Vagina (tissue), 2 donors: Measurements from ENCODE around the gene MED15.

Experiments
- POLR2A ChIP-seq, 2 donors: fragments of 450-650 bp; IDR thresholded peaks; one replicate each; pipeline ENCODE4 v1.6.1; 2017; ENCODE audit warnings: antibody characterized with exemption in 2 of 2, mild to moderate bottlenecking in 2 of 2, moderate library complexity in 2 of 2
- TF ChIP-seq, protein P1 (sequence below), 3 experiments: fragments of 450-650 bp in 2 of 3; fragments of 200-600 bp in 1 of 3; sonication (generic) in 1 of 3; IDR thresholded peaks; one replicate each; pipeline ENCODE4 v1.5.1; 2017 to 2019; ENCODE audit warnings: antibody characterized with exemption in 3 of 3, mild to moderate bottlenecking in 2 of 3, moderate library complexity in 2 of 3

DNA sequence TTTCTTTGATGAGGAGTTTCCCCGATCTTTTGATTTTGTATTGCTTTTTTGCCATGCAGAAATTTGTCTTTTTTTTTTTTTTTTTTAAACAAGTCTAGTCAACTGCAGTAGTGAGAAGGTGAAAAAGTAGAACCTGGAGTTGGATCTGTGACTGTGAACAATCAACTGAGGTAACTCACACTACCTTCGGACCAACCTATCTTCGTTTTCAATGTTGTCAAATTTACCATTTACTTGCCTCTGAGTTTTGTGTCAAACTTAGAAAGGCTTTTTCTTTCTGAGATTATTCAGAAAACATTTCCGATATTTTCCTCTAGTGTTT lies 32.3 kb upstream of the MED15 start:
- no peak for TF ChIP-seq POLR2A (IDR thresholded peaks at IDR 0.05)
- TF ChIP-seq, protein P1, sequence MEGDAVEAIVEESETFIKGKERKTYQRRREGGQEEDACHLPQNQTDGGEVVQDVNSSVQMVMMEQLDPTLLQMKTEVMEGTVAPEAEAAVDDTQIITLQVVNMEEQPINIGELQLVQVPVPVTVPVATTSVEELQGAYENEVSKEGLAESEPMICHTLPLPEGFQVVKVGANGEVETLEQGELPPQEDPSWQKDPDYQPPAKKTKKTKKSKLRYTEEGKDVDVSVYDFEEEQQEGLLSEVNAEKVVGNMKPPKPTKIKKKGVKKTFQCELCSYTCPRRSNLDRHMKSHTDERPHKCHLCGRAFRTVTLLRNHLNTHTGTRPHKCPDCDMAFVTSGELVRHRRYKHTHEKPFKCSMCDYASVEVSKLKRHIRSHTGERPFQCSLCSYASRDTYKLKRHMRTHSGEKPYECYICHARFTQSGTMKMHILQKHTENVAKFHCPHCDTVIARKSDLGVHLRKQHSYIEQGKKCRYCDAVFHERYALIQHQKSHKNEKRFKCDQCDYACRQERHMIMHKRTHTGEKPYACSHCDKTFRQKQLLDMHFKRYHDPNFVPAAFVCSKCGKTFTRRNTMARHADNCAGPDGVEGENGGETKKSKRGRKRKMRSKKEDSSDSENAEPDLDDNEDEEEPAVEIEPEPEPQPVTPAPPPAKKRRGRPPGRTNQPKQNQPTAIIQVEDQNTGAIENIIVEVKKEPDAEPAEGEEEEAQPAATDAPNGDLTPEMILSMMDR (IDR thresholded peaks at IDR 0.05) = no peak
